ENCODE measurements around the gene SENP5.

The SENP5 gene

DNA sequence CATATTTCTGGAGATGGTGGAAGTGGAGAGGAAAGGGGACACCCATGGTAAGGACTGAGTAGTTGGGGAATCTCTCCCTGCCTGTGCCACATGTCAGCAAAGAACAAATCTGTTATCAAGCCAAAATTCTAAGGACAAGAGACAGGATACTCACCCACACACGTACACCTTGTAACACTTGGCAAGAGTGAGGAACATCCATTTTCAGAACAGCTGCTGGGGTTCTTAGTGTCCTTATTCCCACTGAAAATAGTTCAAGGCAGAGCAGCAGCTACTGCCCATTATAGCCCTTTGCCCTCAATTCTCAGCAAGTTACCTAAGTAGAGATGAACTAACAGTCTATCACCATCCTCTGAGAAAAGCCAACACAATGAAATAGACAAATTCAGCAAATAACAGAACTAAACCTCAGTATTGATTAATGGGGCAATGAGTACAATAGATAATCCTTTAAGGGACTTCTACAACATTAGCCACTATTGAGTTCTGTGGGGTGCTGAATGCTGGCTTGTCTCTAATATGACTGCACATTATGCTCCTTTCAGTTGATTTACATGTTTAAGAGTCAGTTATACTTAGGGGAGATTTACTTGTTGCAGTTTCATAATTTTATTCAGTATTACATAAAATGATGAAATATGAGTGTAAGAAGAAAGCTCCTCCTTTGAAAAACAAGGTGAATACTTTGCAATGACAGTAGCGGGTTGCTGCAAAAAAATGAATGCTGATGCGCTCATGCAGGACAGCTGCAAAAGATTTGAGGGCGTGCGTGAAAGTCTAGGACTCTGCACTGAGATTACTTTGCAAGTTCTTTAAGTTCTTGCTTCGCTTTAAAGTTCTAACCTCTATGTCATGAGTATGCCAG is 22.4 kb downstream of the SENP5 start:
- Histone ChIP-seq H3K9me3 (ENCODE audit: control insufficient read depth in 1 of 2, low read length in 2 of 2) (no peaks in the 10 kb centered on the region), H3K4me3 (ENCODE audit: low read depth in 1 of 2, low read length in 2 of 2) (no peak overlapping the region), H3K36me3 (ENCODE audit: control insufficient read depth in 1 of 2, insufficient read depth in 2 of 2, low read length in 2 of 2) (peaks cover 17 to 19% of the 10 kb centered on the region in 2 donors), H3K4me1 (ENCODE audit: control insufficient read depth in 1 of 2, insufficient read depth in 2 of 2, low read length in 2 of 2) (no peaks in the 10 kb centered on the region), H3K27ac (ENCODE audit: low read length) (no peak overlapping the region), H3K27me3 (ENCODE audit: low read depth, low read length) (no peaks in the 10 kb centered on the region)

DNA sequence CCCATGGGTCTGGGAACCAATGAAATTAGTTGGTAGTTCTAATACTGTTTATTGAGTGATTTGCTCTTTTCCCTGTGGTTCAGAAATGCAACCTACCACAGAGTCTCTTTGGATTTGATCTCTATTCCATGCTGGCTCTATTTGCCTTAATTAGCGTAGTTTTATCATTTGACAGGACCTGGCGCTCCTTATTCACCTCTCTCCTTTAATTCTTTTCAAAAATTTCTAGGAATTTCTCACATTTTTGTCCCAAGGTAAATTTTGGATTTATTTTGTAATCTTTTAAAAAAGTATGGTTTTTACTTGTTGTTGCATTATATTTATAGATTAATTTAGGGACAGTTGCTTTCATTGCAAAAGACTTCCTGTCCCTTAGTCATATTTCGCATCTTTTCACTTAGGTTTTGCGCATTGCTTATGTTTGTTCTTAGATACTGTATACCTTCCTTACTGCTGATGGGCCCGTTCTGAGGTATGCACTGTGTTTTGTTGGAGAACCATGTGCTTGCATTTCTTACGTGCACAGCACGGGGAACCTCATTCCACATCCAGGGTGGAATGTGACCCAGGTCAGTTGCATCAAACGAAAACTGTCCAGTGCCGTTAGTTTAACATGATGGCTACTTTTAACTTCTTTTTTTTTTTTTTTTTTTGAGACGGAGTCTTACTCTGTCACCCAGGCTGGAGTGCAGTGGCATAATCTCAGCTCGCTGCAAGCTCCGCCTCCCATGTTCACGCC is 27.0 kb downstream of the SENP5 start:
- Histone ChIP-seq H3K4me3 (ENCODE audit: low read depth in 1 of 2, low read length in 2 of 2) (no peak overlapping the region), H3K9me3 (ENCODE audit: control insufficient read depth in 1 of 2, low read length in 2 of 2) (no peaks in the 10 kb centered on the region), H3K27me3 (ENCODE audit: low read depth, low read length) (no peaks in the 10 kb centered on the region), H3K36me3 (ENCODE audit: control insufficient read depth in 1 of 2, insufficient read depth in 2 of 2, low read length in 2 of 2) (peaks cover 0 to 2% of the 10 kb centered on the region in 2 donors), H3K4me1 (ENCODE audit: control insufficient read depth in 1 of 2, insufficient read depth in 2 of 2, low read length in 2 of 2) (no peaks in the 10 kb centered on the region), H3K27ac (ENCODE audit: low read length) (no peak overlapping the region)

DNA sequence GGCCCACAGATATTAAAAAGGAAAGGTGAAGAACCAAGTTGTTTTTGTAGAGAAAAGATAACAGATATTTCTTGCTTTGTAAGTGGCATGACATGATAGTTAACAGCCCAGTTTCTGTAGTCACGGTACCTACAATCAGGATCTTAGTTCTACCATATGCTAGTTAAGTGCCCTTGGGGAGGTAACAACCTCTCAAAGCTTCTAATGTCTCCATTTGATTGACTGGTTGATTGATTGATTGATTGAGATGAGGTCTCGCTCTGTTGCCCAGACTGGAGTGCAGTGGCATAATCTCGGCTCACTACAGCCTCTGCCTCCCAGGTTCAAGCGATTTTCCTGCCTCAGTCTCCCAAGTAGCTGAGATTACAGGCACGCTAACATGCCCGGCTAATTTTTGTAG is 28.5 kb downstream of the SENP5 start:
- H3K27ac ChIP-seq (ENCODE audit: low read length), result no peak overlapping the region
- no peaks in the 10 kb centered on the region for H3K27me3 ChIP-seq (ENCODE audit: low read depth, low read length)

DNA sequence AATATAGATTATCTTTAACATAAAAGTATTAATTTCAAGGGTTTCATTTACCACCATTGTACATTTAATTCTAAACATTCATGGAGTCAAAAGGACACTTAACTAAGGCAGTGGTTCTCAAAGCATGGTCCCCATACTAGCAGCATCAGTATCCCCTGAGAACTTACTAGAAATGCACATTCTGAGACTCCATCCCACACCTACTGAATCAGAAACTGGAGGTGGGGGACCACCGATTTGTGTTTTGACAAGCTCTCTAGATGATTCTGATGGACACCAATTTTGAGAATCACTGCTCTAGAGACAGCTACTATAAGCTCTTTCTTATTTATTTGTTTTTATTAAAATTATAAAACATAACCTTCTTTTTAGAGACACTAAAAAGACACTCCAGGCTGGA is 34.0 kb downstream of the SENP5 start:
- Histone ChIP-seq H3K4me1 (ENCODE audit: control insufficient read depth in 1 of 2, insufficient read depth in 2 of 2, low read length in 2 of 2) (no peaks in the 10 kb centered on the region), H3K4me3 (ENCODE audit: low read depth in 1 of 2, low read length in 2 of 2) (no peak overlapping the region), H3K27ac (ENCODE audit: low read length) (no peak overlapping the region), H3K9me3 (ENCODE audit: control insufficient read depth in 1 of 2, low read length in 2 of 2) (no peaks in the 10 kb centered on the region), H3K36me3 (ENCODE audit: control insufficient read depth in 1 of 2, insufficient read depth in 2 of 2, low read length in 2 of 2) (peaks cover 24 to 53% of the 10 kb centered on the region in 2 donors), H3K27me3 (ENCODE audit: low read depth, low read length) (no peaks in the 10 kb centered on the region)

More for the DNA sequence above, 28.5 kb downstream of the SENP5 start:
- Histone ChIP-seq H3K36me3 (ENCODE audit: control insufficient read depth in 1 of 2, insufficient read depth in 2 of 2, low read length in 2 of 2) (peaks cover 0 to 6% of the 10 kb centered on the region in 2 donors), H3K4me3 (ENCODE audit: low read depth in 1 of 2, low read length in 2 of 2) (no peak overlapping the region), H3K9me3 (ENCODE audit: control insufficient read depth in 1 of 2, low read length in 2 of 2) (no peaks in the 10 kb centered on the region), H3K4me1 (ENCODE audit: control insufficient read depth in 1 of 2, insufficient read depth in 2 of 2, low read length in 2 of 2) (no peaks in the 10 kb centered on the region)

DNA sequence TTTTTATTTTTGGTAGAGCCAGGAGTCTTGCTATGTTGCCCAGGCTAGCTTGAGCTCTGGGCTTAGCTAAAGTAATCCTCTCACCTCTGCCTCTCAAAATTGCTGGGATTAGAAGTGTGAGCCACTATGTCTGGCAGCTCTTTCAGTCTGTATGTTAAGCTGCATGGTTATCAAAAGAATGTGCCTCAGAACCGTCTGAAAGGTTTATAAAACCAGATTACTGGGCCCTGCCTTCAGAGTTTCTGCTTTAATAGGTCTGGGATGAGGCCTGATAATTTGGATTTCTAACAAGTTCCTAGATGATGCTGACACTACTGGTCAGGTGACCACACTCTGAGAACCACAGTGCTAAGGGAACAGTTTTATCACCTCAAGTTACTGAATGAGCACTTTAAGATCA is 34.6 kb downstream of the SENP5 start:
- Histone ChIP-seq H3K36me3 (ENCODE audit: control insufficient read depth in 1 of 2, insufficient read depth in 2 of 2, low read length in 2 of 2) (peaks cover 24 to 57% of the 10 kb centered on the region in 2 donors), H3K27me3 (ENCODE audit: low read depth, low read length) (no peaks in the 10 kb centered on the region), H3K27ac (ENCODE audit: low read length) (no peak overlapping the region), H3K9me3 (ENCODE audit: control insufficient read depth in 1 of 2, low read length in 2 of 2) (no peaks in the 10 kb centered on the region), H3K4me3 (ENCODE audit: low read depth in 1 of 2, low read length in 2 of 2) (no peak overlapping the region), H3K4me1 (ENCODE audit: control insufficient read depth in 1 of 2, insufficient read depth in 2 of 2, low read length in 2 of 2) (no peaks in the 10 kb centered on the region)

DNA sequence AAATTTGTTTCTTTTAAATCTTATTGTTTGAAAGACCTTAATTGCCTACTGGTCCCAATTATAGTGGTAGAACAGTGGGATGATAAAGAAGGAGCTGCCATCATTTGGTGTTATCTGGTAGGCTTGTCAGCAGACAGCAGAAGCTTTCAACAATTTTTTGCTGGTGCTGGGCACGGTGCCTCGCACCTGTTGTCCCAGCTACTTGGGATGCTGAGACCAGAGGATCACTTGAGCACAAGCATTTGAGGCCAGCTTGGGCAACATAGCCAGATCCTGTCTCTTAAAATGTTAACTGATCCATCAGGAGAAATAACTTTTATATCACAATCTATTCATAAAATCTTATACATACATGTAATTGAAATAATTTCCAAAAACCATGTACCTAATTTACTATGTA is 36.0 kb downstream of the SENP5 start:
- no peaks in the 10 kb centered on the region for H3K9me3 ChIP-seq (ENCODE audit: control insufficient read depth in 1 of 2, low read length in 2 of 2)
- H3K27ac ChIP-seq (ENCODE audit: low read length), result no peak overlapping the region
- no peaks in the 10 kb centered on the region for H3K4me1 ChIP-seq (ENCODE audit: control insufficient read depth in 1 of 2, insufficient read depth in 2 of 2, low read length in 2 of 2)
- H3K4me3 ChIP-seq (ENCODE audit: low read depth in 1 of 2, low read length in 2 of 2), result no peak overlapping the region
- no peaks in the 10 kb centered on the region for H3K27me3 ChIP-seq (ENCODE audit: low read depth, low read length)
- H3K36me3 ChIP-seq (ENCODE audit: control insufficient read depth in 1 of 2, insufficient read depth in 2 of 2, low read length in 2 of 2), result peaks cover 24 to 63% of the 10 kb centered on the region in 2 donors

DNA sequence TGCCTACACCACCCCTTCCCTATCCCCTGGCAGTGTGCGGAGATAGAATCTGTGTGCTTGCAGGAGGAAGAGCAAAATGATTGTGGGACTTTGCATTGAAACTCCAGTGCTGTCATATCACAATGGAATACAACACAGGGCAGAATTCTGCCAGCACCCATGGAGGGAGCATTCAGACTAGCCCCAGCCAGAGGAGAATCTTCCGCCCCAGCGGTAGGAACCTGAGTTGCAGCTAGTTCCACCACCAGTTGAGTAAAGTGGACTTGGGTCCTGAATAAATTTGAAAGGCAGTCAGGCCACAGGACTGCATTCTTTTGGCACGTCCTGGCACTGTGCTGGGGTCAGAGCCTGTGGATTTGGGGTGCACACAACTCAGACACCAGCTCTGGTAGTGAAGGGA is 47.1 kb downstream of the SENP5 start:
- H3K9me3 ChIP-seq (ENCODE audit: control insufficient read depth in 1 of 2, low read length in 2 of 2), result no peaks in the 10 kb centered on the region
- H3K4me3 ChIP-seq (ENCODE audit: low read depth in 1 of 2, low read length in 2 of 2), result no peak overlapping the region
- no peaks in the 10 kb centered on the region for H3K27me3 ChIP-seq (ENCODE audit: low read depth, low read length)
- H3K4me1 ChIP-seq (ENCODE audit: control insufficient read depth in 1 of 2, insufficient read depth in 2 of 2, low read length in 2 of 2), result no peaks in the 10 kb centered on the region
- no peak overlapping the region for H3K27ac ChIP-seq (ENCODE audit: low read length)
- H3K36me3 ChIP-seq (ENCODE audit: control insufficient read depth in 1 of 2, insufficient read depth in 2 of 2, low read length in 2 of 2), result peaks cover 9 to 12% of the 10 kb centered on the region in 2 donors

DNA sequence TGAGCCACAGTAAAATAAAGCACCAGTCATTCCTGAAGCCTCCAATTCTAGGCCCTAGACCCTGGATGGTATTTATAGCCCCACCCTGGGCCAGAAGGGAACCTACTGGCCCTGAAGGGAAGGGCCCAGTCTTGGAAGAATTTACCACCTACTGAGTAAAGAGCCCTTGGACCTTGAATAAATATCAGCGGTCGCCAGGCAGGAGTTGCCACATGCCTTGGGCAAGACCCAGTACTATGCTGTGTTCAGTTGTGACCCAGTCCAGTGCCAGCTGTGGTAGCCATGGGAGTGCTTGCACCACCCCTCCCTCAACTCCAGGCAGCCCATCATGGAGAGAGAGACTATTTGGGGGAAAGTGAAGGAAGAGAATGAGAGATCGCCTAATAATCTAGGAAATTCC is 47.7 kb downstream of the SENP5 start:
- no peak overlapping the region for H3K4me3 ChIP-seq (ENCODE audit: low read depth in 1 of 2, low read length in 2 of 2)
- H3K36me3 ChIP-seq (ENCODE audit: control insufficient read depth in 1 of 2, insufficient read depth in 2 of 2, low read length in 2 of 2), result peaks cover 9 to 12% of the 10 kb centered on the region in 2 donors
- no peaks in the 10 kb centered on the region for H3K27me3 ChIP-seq (ENCODE audit: low read depth, low read length)
- H3K9me3 ChIP-seq (ENCODE audit: control insufficient read depth in 1 of 2, low read length in 2 of 2), result no peaks in the 10 kb centered on the region
- H3K4me1 ChIP-seq (ENCODE audit: control insufficient read depth in 1 of 2, insufficient read depth in 2 of 2, low read length in 2 of 2), result no peaks in the 10 kb centered on the region
- H3K27ac ChIP-seq (ENCODE audit: low read length), result no peak overlapping the region

DNA sequence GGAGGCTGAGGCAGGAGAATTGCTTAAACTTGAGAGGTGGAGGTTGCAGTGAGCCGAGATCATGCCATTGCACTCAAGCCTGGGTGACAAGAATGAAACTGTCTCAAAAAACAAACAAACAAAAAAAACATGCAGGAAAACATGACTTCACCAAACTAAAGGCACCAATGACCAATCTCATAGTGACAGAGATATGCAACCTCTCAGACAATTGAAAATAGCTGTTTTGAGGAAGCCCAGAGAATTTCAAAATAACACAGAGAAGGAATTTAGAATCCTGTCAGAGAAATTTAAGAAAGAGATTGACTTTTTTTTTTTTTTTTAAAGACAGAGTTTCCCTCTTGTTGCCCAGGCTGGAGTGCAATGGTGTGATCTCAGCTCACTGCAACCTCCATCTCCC is 48.5 kb downstream of the SENP5 start:
- H3K36me3 ChIP-seq (ENCODE audit: control insufficient read depth in 1 of 2, insufficient read depth in 2 of 2, low read length in 2 of 2), result peaks cover 9 to 12% of the 10 kb centered on the region in 2 donors
- H3K27me3 ChIP-seq (ENCODE audit: low read depth, low read length), result no peaks in the 10 kb centered on the region
- no peaks in the 10 kb centered on the region for H3K4me1 ChIP-seq (ENCODE audit: control insufficient read depth in 1 of 2, insufficient read depth in 2 of 2, low read length in 2 of 2)
- no peaks in the 10 kb centered on the region for H3K9me3 ChIP-seq (ENCODE audit: control insufficient read depth in 1 of 2, low read length in 2 of 2)
- no peak overlapping the region for H3K4me3 ChIP-seq (ENCODE audit: low read depth in 1 of 2, low read length in 2 of 2)
- H3K27ac ChIP-seq (ENCODE audit: low read length), result no peak overlapping the region

DNA sequence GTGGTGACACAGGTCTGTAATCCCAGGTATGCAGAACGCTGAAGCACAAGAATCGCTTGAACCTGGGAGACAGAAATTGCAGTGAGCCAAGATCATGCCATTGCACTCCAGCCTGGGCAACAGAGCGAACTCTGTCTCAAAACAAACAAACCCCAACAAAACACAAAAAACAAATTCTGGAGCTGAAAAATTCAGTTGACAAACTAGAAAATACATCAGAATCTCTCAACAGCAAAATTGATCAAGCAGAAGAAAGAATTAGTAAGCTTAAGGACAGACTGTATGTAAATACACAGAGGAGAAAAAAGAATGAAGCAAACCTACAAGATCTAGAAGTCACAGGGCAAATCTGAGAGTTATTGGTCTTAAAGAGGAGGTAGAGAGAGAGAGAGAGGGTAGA is 49.3 kb downstream of the SENP5 start:
- Histone ChIP-seq H3K9me3 (ENCODE audit: control insufficient read depth in 1 of 2, low read length in 2 of 2) (no peaks in the 10 kb centered on the region), H3K36me3 (ENCODE audit: control insufficient read depth in 1 of 2, insufficient read depth in 2 of 2, low read length in 2 of 2) (peaks cover 9 to 12% of the 10 kb centered on the region in 2 donors), H3K27me3 (ENCODE audit: low read depth, low read length) (no peaks in the 10 kb centered on the region), H3K4me1 (ENCODE audit: control insufficient read depth in 1 of 2, insufficient read depth in 2 of 2, low read length in 2 of 2) (no peaks in the 10 kb centered on the region), H3K4me3 (ENCODE audit: low read depth in 1 of 2, low read length in 2 of 2) (no peak overlapping the region), H3K27ac (ENCODE audit: low read length) (no peak overlapping the region)

DNA sequence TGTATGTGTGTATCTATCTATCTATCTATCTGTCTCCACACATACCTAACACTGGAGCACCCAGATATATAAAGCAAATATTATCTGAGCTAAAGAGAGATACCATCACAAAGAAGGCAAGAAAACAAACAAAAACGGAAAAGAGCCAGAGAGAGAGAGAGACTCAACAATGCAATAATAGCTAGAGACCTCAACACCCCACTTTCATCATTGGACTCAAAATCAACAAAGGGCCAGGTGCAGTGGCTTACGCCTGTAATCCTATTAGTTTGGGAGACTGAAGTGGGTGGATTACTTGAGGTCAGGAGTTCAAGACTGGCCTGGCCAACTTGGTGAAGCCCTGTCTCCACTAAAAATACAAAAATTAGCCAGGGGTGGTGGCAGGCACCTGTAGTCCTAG is 51.2 kb downstream of the SENP5 start:
- no peaks in the 10 kb centered on the region for H3K27me3 ChIP-seq (ENCODE audit: low read depth, low read length)
- no peak overlapping the region for H3K27ac ChIP-seq (ENCODE audit: low read length)
- no peak overlapping the region for H3K4me3 ChIP-seq (ENCODE audit: low read depth in 1 of 2, low read length in 2 of 2)
- H3K9me3 ChIP-seq (ENCODE audit: control insufficient read depth in 1 of 2, low read length in 2 of 2), result no peaks in the 10 kb centered on the region
- H3K4me1 ChIP-seq (ENCODE audit: control insufficient read depth in 1 of 2, insufficient read depth in 2 of 2, low read length in 2 of 2), result no peaks in the 10 kb centered on the region
- H3K36me3 ChIP-seq (ENCODE audit: control insufficient read depth in 1 of 2, insufficient read depth in 2 of 2, low read length in 2 of 2), result peaks cover 17 to 20% of the 10 kb centered on the region in 2 donors
